WTC11 (cell line): Measurements from ENCODE around the gene SMOC2. TPM values are rescaled to one million over a fixed set of nuclear protein-coding genes. Genes with fewer than 3 reads are reported as not detected.

Experiments
- ATAC-seq: fragments of 200-7000 bp; cut with Tn5 transposase; 2 replicates; pipeline ENCODE4 v1.10.0; 2021; ENCODE audit warnings: mild to moderate bottlenecking, moderate library complexity
- CTCF ChIA-PET: fragments of 300-600 bp; sonication (Branson Sonifier 250); formaldehyde crosslinking; loops from one replicate; lab custom pipeline; 2021; ENCODE audit warnings: antibody characterized with exemption; lab: Charles Lee
- POLR2A ChIA-PET: fragments of 350-600 bp; sonication (Branson Sonifier 250); formaldehyde crosslinking; loops from one replicate; lab custom pipeline; 2021; ENCODE audit warnings: antibody characterized with exemption; lab: Charles Lee
- DNase-seq: peaks from one replicate; pipeline ENCODE4 v3.0.0; 2021; ENCODE audit warnings: low spot score
- H3K27ac Mint-ChIP-seq: 2 replicates; pipeline ENCODE4 v1.8.0; 2021; ENCODE audit warnings: mixed read lengths
- H3K27me3 Mint-ChIP-seq: 2 replicates; pipeline ENCODE4 v1.8.0; 2021; ENCODE audit warnings: low read depth, mild to moderate bottlenecking, moderate library complexity, mixed read lengths
- H3K36me3 Mint-ChIP-seq: 2 replicates; pipeline ENCODE4 v1.8.0; 2021; ENCODE audit warnings: mixed read lengths
- H3K4me1 Mint-ChIP-seq: 2 replicates; pipeline ENCODE4 v1.8.0; 2022; ENCODE audit warnings: mixed read lengths
- H3K4me3 Mint-ChIP-seq: 2 replicates; pipeline ENCODE4 v1.8.0; 2021; ENCODE audit warnings: mild to moderate bottlenecking, moderate library complexity, mixed read lengths
- H3K9me3 Mint-ChIP-seq: 2 replicates; pipeline ENCODE4 v1.8.0; 2021; ENCODE audit warnings: mixed read lengths
- GTF2I ChIP-seq: fragments of 250-450 bp; sonication (Bioruptor Pico); conservative IDR thresholded peaks from 2 replicates; pipeline ENCODE4 v1.4.0; 2021; ENCODE audit warnings: mild to moderate bottlenecking
- HMGA2 ChIP-seq: fragments of 250-450 bp; sonication (Bioruptor Pico); IDR thresholded peaks from 2 replicates; pipeline ENCODE4 v1.4.0; 2021; ENCODE audit warnings: mild to moderate bottlenecking, moderate library complexity
- KAT7 ChIP-seq: sonication (generic); formaldehyde crosslinking; IDR thresholded peaks from 2 replicates; pipeline ENCODE4 v1.8.1; 2023; ENCODE audit warnings: missing genetic modification reagents, mild to moderate bottlenecking, borderline replicate concordance
- NFYB ChIP-seq: sonication (generic); formaldehyde crosslinking; conservative IDR thresholded peaks from 2 replicates; pipeline ENCODE4 v1.8.0; 2022; ENCODE audit warnings: low read depth, missing genetic modification reagents
- TEAD1 ChIP-seq: sonication (generic); formaldehyde crosslinking; IDR thresholded peaks from 2 replicates; pipeline ENCODE4 v1.8.0; 2022; ENCODE audit warnings: mild to moderate bottlenecking, missing genetic modification reagents
- TP53 ChIP-seq: sonication (generic); formaldehyde crosslinking; IDR thresholded peaks from 2 replicates; pipeline ENCODE4 v1.8.1; 2023; ENCODE audit warnings: mild to moderate bottlenecking, missing genetic modification reagents
- ZNF219 ChIP-seq: sonication (generic); formaldehyde crosslinking; IDR thresholded peaks from 2 replicates; pipeline ENCODE4 v1.8.0; 2023; ENCODE audit warnings: missing genetic modification reagents, mild to moderate bottlenecking, borderline replicate concordance
- total RNA-seq: library from RNA; stranded (reverse); gene quantifications from 3 replicates; pipeline ENCODE4 v1.2.3, GENCODE V29; 2021
- TF ChIP-seq, protein P1 (sequence below): sonication (generic); formaldehyde crosslinking; IDR thresholded peaks from 2 replicates; pipeline ENCODE4 v1.8.0; 2023; ENCODE audit warnings: missing genetic modification reagents, mild to moderate bottlenecking, borderline replicate concordance
- TF ChIP-seq, protein P2 (sequence below): sonication (generic); formaldehyde crosslinking; IDR thresholded peaks from 2 replicates; pipeline ENCODE4 v1.8.0; 2022; ENCODE audit warnings: mild to moderate bottlenecking, missing genetic modification reagents
- TF ChIP-seq, protein P3 (sequence below): sonication (generic); formaldehyde crosslinking; IDR thresholded peaks from 2 replicates; pipeline ENCODE4 v1.8.0; 2022; ENCODE audit warnings: missing genetic modification reagents
- TF ChIP-seq, protein P4 (sequence below): fragments of 200-600 bp; IDR thresholded peaks from 2 replicates; pipeline ENCODE4 v1.8.0; 2022; ENCODE audit warnings: antibody characterized with exemption
- TF ChIP-seq, protein P5 (sequence below): sonication (generic); formaldehyde crosslinking; IDR thresholded peaks from 2 replicates; pipeline ENCODE4 v1.8.1; 2023; ENCODE audit warnings: mild to moderate bottlenecking, missing genetic modification reagents, moderate library complexity
- TF ChIP-seq, protein P6 (sequence below): sonication (generic); formaldehyde crosslinking; IDR thresholded peaks from 2 replicates; pipeline ENCODE4 v1.8.0; 2022; ENCODE audit warnings: mild to moderate bottlenecking, missing genetic modification reagents

Gene SMOC2
- total RNA-seq, 1 experiment from 2014 or later = 3.9 TPM

DNA sequence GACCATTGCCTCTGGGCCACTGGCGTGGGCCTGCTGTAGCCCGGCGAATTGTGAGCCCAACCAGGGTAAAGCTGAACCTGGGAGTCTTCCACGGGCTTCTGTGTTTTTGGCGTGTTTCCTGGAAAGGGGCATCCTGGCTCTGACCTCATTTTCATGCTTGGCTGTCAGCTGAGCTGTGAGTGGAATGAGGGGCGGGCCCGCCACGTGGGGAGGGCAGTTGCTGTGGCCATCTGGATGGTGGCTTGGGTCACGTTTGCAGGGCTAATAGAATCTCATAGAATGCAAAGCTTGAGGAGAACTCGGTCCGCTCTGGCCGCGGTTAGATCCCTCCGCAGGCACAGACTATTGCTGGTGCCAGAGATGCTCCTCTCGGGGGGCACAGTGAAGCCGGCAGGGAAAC lies 263.0 kb downstream of the SMOC2 start:
- Mint-ChIP-seq H3K27me3 (no peaks in the 10 kb centered on the region), H3K27ac (no peak overlapping the region)
- TF ChIP-seq ZNF219 (CRISPR knock-in tag) = no peak
- no peak for TF ChIP-seq GTF2I
- TF ChIP-seq, protein P1, sequence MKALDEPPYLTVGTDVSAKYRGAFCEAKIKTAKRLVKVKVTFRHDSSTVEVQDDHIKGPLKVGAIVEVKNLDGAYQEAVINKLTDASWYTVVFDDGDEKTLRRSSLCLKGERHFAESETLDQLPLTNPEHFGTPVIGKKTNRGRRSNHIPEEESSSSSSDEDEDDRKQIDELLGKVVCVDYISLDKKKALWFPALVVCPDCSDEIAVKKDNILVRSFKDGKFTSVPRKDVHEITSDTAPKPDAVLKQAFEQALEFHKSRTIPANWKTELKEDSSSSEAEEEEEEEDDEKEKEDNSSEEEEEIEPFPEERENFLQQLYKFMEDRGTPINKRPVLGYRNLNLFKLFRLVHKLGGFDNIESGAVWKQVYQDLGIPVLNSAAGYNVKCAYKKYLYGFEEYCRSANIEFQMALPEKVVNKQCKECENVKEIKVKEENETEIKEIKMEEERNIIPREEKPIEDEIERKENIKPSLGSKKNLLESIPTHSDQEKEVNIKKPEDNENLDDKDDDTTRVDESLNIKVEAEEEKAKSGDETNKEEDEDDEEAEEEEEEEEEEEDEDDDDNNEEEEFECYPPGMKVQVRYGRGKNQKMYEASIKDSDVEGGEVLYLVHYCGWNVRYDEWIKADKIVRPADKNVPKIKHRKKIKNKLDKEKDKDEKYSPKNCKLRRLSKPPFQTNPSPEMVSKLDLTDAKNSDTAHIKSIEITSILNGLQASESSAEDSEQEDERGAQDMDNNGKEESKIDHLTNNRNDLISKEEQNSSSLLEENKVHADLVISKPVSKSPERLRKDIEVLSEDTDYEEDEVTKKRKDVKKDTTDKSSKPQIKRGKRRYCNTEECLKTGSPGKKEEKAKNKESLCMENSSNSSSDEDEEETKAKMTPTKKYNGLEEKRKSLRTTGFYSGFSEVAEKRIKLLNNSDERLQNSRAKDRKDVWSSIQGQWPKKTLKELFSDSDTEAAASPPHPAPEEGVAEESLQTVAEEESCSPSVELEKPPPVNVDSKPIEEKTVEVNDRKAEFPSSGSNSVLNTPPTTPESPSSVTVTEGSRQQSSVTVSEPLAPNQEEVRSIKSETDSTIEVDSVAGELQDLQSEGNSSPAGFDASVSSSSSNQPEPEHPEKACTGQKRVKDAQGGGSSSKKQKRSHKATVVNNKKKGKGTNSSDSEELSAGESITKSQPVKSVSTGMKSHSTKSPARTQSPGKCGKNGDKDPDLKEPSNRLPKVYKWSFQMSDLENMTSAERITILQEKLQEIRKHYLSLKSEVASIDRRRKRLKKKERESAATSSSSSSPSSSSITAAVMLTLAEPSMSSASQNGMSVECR (CRISPR knock-in tag) = no peak
- TF ChIP-seq, protein P2, sequence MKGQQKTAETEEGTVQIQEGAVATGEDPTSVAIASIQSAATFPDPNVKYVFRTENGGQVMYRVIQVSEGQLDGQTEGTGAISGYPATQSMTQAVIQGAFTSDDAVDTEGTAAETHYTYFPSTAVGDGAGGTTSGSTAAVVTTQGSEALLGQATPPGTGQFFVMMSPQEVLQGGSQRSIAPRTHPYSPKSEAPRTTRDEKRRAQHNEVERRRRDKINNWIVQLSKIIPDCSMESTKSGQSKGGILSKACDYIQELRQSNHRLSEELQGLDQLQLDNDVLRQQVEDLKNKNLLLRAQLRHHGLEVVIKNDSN = no peak
- TF ChIP-seq, protein P3, sequence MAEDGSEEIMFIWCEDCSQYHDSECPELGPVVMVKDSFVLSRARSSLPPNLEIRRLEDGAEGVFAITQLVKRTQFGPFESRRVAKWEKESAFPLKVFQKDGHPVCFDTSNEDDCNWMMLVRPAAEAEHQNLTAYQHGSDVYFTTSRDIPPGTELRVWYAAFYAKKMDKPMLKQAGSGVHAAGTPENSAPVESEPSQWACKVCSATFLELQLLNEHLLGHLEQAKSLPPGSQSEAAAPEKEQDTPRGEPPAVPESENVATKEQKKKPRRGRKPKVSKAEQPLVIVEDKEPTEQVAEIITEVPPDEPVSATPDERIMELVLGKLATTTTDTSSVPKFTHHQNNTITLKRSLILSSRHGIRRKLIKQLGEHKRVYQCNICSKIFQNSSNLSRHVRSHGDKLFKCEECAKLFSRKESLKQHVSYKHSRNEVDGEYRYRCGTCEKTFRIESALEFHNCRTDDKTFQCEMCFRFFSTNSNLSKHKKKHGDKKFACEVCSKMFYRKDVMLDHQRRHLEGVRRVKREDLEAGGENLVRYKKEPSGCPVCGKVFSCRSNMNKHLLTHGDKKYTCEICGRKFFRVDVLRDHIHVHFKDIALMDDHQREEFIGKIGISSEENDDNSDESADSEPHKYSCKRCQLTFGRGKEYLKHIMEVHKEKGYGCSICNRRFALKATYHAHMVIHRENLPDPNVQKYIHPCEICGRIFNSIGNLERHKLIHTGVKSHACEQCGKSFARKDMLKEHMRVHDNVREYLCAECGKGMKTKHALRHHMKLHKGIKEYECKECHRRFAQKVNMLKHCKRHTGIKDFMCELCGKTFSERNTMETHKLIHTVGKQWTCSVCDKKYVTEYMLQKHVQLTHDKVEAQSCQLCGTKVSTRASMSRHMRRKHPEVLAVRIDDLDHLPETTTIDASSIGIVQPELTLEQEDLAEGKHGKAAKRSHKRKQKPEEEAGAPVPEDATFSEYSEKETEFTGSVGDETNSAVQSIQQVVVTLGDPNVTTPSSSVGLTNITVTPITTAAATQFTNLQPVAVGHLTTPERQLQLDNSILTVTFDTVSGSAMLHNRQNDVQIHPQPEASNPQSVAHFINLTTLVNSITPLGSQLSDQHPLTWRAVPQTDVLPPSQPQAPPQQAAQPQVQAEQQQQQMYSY = no peak
- no peak for TF ChIP-seq TP53 (CRISPR knock-in tag)
- TF ChIP-seq, protein P4, sequence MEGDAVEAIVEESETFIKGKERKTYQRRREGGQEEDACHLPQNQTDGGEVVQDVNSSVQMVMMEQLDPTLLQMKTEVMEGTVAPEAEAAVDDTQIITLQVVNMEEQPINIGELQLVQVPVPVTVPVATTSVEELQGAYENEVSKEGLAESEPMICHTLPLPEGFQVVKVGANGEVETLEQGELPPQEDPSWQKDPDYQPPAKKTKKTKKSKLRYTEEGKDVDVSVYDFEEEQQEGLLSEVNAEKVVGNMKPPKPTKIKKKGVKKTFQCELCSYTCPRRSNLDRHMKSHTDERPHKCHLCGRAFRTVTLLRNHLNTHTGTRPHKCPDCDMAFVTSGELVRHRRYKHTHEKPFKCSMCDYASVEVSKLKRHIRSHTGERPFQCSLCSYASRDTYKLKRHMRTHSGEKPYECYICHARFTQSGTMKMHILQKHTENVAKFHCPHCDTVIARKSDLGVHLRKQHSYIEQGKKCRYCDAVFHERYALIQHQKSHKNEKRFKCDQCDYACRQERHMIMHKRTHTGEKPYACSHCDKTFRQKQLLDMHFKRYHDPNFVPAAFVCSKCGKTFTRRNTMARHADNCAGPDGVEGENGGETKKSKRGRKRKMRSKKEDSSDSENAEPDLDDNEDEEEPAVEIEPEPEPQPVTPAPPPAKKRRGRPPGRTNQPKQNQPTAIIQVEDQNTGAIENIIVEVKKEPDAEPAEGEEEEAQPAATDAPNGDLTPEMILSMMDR = no peak
- TF ChIP-seq, protein P5, sequence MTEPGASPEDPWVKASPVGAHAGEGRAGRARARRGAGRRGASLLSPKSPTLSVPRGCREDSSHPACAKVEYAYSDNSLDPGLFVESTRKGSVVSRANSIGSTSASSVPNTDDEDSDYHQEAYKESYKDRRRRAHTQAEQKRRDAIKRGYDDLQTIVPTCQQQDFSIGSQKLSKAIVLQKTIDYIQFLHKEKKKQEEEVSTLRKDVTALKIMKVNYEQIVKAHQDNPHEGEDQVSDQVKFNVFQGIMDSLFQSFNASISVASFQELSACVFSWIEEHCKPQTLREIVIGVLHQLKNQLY (CRISPR knock-in tag) = no peak
- TF ChIP-seq HMGA2 = no peak
- TF ChIP-seq NFYB (CRISPR knock-in tag) = no peak
- TF ChIP-seq TEAD1 (CRISPR knock-in tag) = no peak
- TF ChIP-seq, protein P6, sequence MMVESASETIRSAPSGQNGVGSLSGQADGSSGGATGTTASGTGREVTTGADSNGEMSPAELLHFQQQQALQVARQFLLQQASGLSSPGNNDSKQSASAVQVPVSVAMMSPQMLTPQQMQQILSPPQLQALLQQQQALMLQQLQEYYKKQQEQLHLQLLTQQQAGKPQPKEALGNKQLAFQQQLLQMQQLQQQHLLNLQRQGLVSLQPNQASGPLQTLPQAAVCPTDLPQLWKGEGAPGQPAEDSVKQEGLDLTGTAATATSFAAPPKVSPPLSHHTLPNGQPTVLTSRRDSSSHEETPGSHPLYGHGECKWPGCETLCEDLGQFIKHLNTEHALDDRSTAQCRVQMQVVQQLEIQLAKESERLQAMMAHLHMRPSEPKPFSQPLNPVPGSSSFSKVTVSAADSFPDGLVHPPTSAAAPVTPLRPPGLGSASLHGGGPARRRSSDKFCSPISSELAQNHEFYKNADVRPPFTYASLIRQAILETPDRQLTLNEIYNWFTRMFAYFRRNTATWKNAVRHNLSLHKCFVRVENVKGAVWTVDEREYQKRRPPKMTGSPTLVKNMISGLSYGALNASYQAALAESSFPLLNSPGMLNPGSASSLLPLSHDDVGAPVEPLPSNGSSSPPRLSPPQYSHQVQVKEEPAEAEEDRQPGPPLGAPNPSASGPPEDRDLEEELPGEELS (CRISPR knock-in tag) = no peak
- TF ChIP-seq KAT7 (CRISPR knock-in tag) = no peak
- TF ChIP-seq, all 79 proteins: peak for 0
- DNase-seq (no peak), ATAC-seq (no peak)
- H3K4me3 Mint-ChIP-seq = no peak overlapping the region
- H3K36me3 Mint-ChIP-seq = no peaks in the 10 kb centered on the region; the same call in 1 of the 2 replicates
- ChIA-PET CTCF (no interaction called here), POLR2A (no interaction called here)
- peaks cover 22% of the 10 kb centered on the region for H3K4me1 Mint-ChIP-seq
- H3K9me3 Mint-ChIP-seq = 0 out of 2 replicates have a peak, but pooled peaks cover 2% of the 10 kb centered on the region
